ENCODE data around the gene DDN.

DDN gene

GRCh38 chr12:48954061-48954460 is 45.1 kb downstream of the DDN start:
- no peak overlapping the region for H3K27ac ChIP-seq (ENCODE audit: low read depth, low read length)
- peaks cover 2 to 7% of the 10 kb centered on the region in 2 donors for H3K36me3 ChIP-seq (ENCODE audit: control insufficient read depth in 1 of 2, insufficient read depth in 2 of 2, low read length in 2 of 2)
- H3K4me1 ChIP-seq (ENCODE audit: control insufficient read depth in 1 of 2, insufficient read depth in 2 of 2, low read length in 2 of 2) = peaks cover 21% of the 10 kb centered on the region in 2 donors
- H3K27me3 ChIP-seq (ENCODE audit: control insufficient read depth in 1 of 2, insufficient read depth in 2 of 2, low read length in 2 of 2) = no peaks in the 10 kb centered on the region
- no peak overlapping the region for H3K4me3 ChIP-seq (ENCODE audit: low read depth in 1 of 2, low read length in 2 of 2)
- no peak overlapping the region for H3K9ac ChIP-seq (ENCODE audit: low read depth in 1 of 2, low read length in 2 of 2)
- H3K9me3 ChIP-seq (ENCODE audit: control insufficient read depth in 1 of 2, low read length in 2 of 2) = no peaks in the 10 kb centered on the region

DNA sequence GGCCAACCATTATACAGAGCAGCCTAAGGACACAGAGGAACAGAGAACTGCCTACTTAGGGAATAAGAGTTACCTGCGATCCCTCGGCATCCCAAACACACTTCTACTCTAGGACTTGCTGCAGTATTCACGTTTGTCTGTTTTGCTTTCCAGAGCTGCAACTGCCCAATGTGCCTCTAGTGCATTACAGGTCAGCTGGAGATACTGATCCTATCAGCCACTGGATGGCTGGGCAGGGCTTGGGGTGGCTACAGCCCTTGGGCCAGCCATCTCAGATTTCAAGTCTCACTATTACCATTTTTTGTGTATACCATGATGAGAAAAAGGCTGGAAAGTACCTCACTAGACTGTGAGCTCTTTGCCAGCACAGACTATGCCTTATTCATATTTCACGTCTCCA is 46.5 kb downstream of the DDN start:
- H3K4me3 ChIP-seq (ENCODE audit: low read depth in 1 of 2, low read length in 2 of 2) = no peak overlapping the region
- H3K27me3 ChIP-seq (ENCODE audit: control insufficient read depth in 1 of 2, insufficient read depth in 2 of 2, low read length in 2 of 2) = no peaks in the 10 kb centered on the region
- H3K36me3 ChIP-seq (ENCODE audit: control insufficient read depth in 1 of 2, insufficient read depth in 2 of 2, low read length in 2 of 2) = peaks cover 2 to 7% of the 10 kb centered on the region in 2 donors
- no peak overlapping the region for H3K27ac ChIP-seq (ENCODE audit: low read depth, low read length)
- H3K9ac ChIP-seq (ENCODE audit: low read depth in 1 of 2, low read length in 2 of 2) = no peak overlapping the region
- no peaks in the 10 kb centered on the region for H3K9me3 ChIP-seq (ENCODE audit: control insufficient read depth in 1 of 2, low read length in 2 of 2)
- peaks cover 15 to 17% of the 10 kb centered on the region in 2 donors for H3K4me1 ChIP-seq (ENCODE audit: control insufficient read depth in 1 of 2, insufficient read depth in 2 of 2, low read length in 2 of 2)

GRCh38 chr12:48947727-48948126 is 51.4 kb downstream of the DDN start:
- peaks cover 6 to 12% of the 10 kb centered on the region in 2 donors for H3K4me1 ChIP-seq (ENCODE audit: control insufficient read depth in 1 of 2, insufficient read depth in 2 of 2, low read length in 2 of 2)
- no peak overlapping the region for H3K27ac ChIP-seq (ENCODE audit: low read depth, low read length)
- peaks cover 2 to 4% of the 10 kb centered on the region in 2 donors for H3K36me3 ChIP-seq (ENCODE audit: control insufficient read depth in 1 of 2, insufficient read depth in 2 of 2, low read length in 2 of 2)
- no peaks in the 10 kb centered on the region for H3K9me3 ChIP-seq (ENCODE audit: control insufficient read depth in 1 of 2, low read length in 2 of 2)
- no peaks in the 10 kb centered on the region for H3K27me3 ChIP-seq (ENCODE audit: control insufficient read depth in 1 of 2, insufficient read depth in 2 of 2, low read length in 2 of 2)
- H3K4me3 ChIP-seq (ENCODE audit: low read depth in 1 of 2, low read length in 2 of 2) = no peak overlapping the region
- no peak overlapping the region for H3K9ac ChIP-seq (ENCODE audit: low read depth in 1 of 2, low read length in 2 of 2)

- Histone ChIP-seq H3K9ac (ENCODE audit: low read depth in 1 of 2, low read length in 2 of 2) (no peak overlapping the region), H3K9me3 (ENCODE audit: control insufficient read depth in 1 of 2, low read length in 2 of 2) (no peaks in the 10 kb centered on the region), H3K27me3 (ENCODE audit: control insufficient read depth in 1 of 2, insufficient read depth in 2 of 2, low read length in 2 of 2) (no peaks in the 10 kb centered on the region), H3K27ac (ENCODE audit: low read depth, low read length) (no peak overlapping the region), H3K4me3 (ENCODE audit: low read depth in 1 of 2, low read length in 2 of 2) (no peak overlapping the region), H3K36me3 (ENCODE audit: control insufficient read depth in 1 of 2, insufficient read depth in 2 of 2, low read length in 2 of 2) (peaks cover 1 to 6% of the 10 kb centered on the region in 2 donors), H3K4me1 (ENCODE audit: control insufficient read depth in 1 of 2, insufficient read depth in 2 of 2, low read length in 2 of 2) (peaks cover 6 to 12% of the 10 kb centered on the region in 2 donors)
These were observed 52.2 kb downstream of the DDN start for GRCh38 chr12:48946943-48947342.

- H3K27ac ChIP-seq (ENCODE audit: low read depth, low read length) = no peak overlapping the region
- H3K4me3 ChIP-seq (ENCODE audit: low read depth in 1 of 2, low read length in 2 of 2) = no peak overlapping the region
- peaks cover 6 to 12% of the 10 kb centered on the region in 2 donors for H3K4me1 ChIP-seq (ENCODE audit: control insufficient read depth in 1 of 2, insufficient read depth in 2 of 2, low read length in 2 of 2)
- no peaks in the 10 kb centered on the region for H3K9me3 ChIP-seq (ENCODE audit: control insufficient read depth in 1 of 2, low read length in 2 of 2)
- no peaks in the 10 kb centered on the region for H3K27me3 ChIP-seq (ENCODE audit: control insufficient read depth in 1 of 2, insufficient read depth in 2 of 2, low read length in 2 of 2)
- H3K9ac ChIP-seq (ENCODE audit: low read depth in 1 of 2, low read length in 2 of 2) = no peak overlapping the region
- peaks cover 2 to 12% of the 10 kb centered on the region in 2 donors for H3K36me3 ChIP-seq (ENCODE audit: control insufficient read depth in 1 of 2, insufficient read depth in 2 of 2, low read length in 2 of 2)
These were observed 53.0 kb downstream of the DDN start for GRCh38 chr12:48946205-48946604.
